Activated T-cell treated with anti-CD3 and anti-CD28 coated beads, Interleukin-2, amount 50 U/mL, for 4 hours (primary cell): ENCODE results near the gene RBL1. TPM values are rescaled to one million over a fixed set of nuclear protein-coding genes. Genes with fewer than 3 reads are reported as not detected.
"Not testable (repeated sequence)": the region's sequence is repeated elsewhere in the genome, so short reads cannot be mapped to it uniquely, and the experiment has no call there.

Experiments
- ATAC-seq, 2 donors: fragments of 200-7000 bp; cut with Tn5 transposase; one replicate each; pipeline ENCODE4 v1.10.0; 2021
- DNase-seq: peaks from one replicate; pipeline ENCODE4 v3.0.0-alpha.2; 2020
- H3K27me3 Mint-ChIP-seq: one replicate; pipeline ENCODE4 v1.8.0; 2021; ENCODE audit warnings: low read depth, mixed read lengths
- H3K36me3 Mint-ChIP-seq: one replicate; pipeline ENCODE4 v1.8.0; 2022; ENCODE audit warnings: mixed read lengths; ENCODE audit not compliant: insufficient read depth
- H3K4me1 Mint-ChIP-seq: one replicate; pipeline ENCODE4 v1.8.0; 2021; ENCODE audit warnings: low read depth, mixed read lengths
- H3K4me3 Mint-ChIP-seq: one replicate; pipeline ENCODE4 v1.8.0; 2021; ENCODE audit warnings: mild to moderate bottlenecking, moderate library complexity, mixed read lengths
- H3K9me3 Mint-ChIP-seq: one replicate; pipeline ENCODE4 v1.8.0; 2021; ENCODE audit warnings: mixed read lengths
- total RNA-seq, 3 donors: library from RNA; stranded (reverse); gene quantifications; one replicate each; pipeline ENCODE4 v1.2.1, GENCODE V29; 2021

The RBL1 gene, protein sequence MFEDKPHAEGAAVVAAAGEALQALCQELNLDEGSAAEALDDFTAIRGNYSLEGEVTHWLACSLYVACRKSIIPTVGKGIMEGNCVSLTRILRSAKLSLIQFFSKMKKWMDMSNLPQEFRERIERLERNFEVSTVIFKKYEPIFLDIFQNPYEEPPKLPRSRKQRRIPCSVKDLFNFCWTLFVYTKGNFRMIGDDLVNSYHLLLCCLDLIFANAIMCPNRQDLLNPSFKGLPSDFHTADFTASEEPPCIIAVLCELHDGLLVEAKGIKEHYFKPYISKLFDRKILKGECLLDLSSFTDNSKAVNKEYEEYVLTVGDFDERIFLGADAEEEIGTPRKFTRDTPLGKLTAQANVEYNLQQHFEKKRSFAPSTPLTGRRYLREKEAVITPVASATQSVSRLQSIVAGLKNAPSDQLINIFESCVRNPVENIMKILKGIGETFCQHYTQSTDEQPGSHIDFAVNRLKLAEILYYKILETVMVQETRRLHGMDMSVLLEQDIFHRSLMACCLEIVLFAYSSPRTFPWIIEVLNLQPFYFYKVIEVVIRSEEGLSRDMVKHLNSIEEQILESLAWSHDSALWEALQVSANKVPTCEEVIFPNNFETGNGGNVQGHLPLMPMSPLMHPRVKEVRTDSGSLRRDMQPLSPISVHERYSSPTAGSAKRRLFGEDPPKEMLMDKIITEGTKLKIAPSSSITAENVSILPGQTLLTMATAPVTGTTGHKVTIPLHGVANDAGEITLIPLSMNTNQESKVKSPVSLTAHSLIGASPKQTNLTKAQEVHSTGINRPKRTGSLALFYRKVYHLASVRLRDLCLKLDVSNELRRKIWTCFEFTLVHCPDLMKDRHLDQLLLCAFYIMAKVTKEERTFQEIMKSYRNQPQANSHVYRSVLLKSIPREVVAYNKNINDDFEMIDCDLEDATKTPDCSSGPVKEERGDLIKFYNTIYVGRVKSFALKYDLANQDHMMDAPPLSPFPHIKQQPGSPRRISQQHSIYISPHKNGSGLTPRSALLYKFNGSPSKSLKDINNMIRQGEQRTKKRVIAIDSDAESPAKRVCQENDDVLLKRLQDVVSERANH
- total RNA-seq = 10 to 100 TPM; 53.9 to 57.2 (median 54.2) TPM

DNA sequence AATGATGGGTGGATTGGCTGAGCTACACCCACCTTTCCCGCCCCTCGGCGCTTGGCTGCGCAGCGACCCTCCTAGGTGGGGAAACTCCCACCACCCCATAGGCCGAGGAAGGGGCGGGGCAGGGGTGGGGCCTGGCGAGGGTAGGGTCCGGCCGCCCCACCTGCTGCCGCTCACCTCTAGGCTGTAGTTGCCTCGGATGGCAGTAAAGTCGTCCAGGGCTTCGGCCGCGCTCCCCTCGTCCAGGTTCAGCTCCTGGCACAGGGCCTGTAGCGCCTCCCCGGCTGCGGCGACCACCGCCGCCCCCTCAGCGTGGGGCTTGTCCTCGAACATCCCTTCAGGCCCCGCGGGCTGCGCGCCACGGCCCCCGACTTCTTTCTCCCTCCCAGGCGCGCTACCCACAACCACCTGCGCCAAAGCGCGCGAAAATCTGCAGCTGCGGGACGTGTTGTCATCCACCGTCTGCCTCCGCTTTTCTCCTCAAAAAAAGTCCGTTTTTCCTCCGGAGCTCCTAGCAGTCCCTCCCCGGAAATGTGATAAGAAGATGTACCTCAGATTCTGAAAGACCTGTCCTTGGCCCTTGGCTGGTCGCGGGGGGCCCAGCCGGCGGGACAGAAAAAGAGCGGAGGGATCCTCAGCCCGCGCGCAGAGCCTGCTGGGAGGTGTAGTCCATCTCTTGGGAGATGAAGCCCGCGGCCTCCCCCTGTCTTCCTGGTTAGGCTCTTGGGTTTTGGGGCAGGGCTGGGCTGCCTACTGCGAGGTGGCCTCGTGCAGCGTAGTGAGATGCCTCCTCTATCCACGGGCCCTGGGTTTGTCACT is at the start of gene RBL1:
RBL1 (minus strand) TSS at position 399 of the 816 bp plus-strand sequence; CDS start at position 330, 69 bp downstream.
- Mint-ChIP-seq H3K4me3 (peak within 1 kb of the TSS; percentile 98), H3K27me3 (no peaks in the 10 kb centered on the region), H3K9me3 (no peaks in the 10 kb centered on the region), H3K36me3 (peaks cover 10% of the 10 kb centered on the region), H3K4me1 (peaks cover 31% of the 10 kb centered on the region)
- DNase-seq (peak; percentile 72), ATAC-seq (peak; percentile 86 to 88)

DNA sequence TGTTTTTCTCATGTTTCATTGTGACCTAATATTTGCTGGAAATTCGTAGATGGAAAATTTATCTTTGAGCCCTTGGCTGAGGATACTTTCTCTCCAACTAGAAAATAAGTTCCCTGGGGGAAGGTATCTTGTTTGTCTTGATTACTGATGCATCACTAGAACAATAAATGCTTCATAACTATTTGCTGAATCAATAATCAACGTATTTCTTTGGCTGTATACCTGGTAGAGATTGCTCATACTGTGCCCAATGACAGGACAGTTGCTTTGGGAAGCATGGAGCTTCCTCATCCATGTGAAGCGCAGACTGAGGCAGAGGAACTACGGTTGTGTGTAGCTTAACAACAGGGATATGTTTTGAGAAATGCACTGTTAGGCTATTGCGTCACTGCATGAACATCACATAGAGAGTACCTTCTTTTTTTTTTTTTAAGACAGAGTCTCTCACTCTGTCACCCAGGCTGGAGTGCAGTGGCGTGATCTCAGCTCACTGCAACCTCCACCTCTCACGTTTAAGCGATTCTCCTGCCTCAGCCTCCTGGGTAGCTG is 49.1 kb upstream of the RBL1 start:
- H3K27me3 Mint-ChIP-seq = no peaks in the 10 kb centered on the region
- H3K4me3 Mint-ChIP-seq = no peak overlapping the region
- DNase-seq (no peak), ATAC-seq (no peak)
- H3K9me3 Mint-ChIP-seq = no peaks in the 10 kb centered on the region
- H3K36me3 Mint-ChIP-seq = no peaks in the 10 kb centered on the region
- no peaks in the 10 kb centered on the region for H3K4me1 Mint-ChIP-seq

DNA sequence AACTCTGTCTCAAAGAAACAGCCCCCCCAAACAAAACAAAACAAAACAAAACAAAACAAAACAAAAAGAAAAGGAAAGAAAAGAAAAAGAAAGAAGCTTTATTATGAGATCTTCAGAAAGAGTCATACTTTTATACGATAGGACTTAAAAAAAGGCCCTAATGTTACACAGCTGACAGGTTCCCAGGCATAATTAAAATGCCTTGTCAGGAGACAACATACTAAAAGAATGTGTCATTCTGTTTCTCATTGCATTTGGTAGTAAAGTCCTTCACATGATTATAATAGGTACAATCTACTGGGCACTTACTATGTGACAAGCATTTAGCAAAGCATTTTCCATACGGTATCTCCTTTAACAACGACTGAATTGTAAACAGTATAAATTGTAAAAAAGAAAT is 46.9 kb upstream of the RBL1 start:
- no peak for ATAC-seq
- H3K27me3 Mint-ChIP-seq = no peaks in the 10 kb centered on the region
- no peaks in the 10 kb centered on the region for H3K9me3 Mint-ChIP-seq
- no peak for DNase-seq
- H3K4me3 Mint-ChIP-seq = no peak overlapping the region
- H3K36me3 Mint-ChIP-seq = no peaks in the 10 kb centered on the region
- H3K4me1 Mint-ChIP-seq = no peaks in the 10 kb centered on the region

DNA sequence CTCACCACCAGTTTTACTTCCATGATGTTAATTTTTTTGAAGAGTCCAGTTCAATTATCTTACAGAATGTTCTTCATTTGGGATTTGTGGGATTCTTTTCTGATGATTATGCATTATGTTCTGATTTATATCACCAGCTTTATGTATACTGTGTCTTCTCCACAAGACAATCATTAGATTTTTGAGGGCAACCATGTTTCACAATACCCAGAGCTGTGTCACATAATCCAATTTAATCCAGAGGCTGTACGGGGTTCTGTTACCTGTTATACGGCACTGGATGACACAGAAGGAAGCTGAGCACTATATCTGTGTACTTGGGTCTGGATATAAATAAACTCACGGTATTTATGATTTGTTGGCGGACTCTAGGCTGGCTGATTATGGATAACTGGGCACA is 41.8 kb upstream of the RBL1 start:
- DNase-seq (no peak), ATAC-seq (no peak)
- H3K27me3 Mint-ChIP-seq = no peaks in the 10 kb centered on the region
- H3K4me1 Mint-ChIP-seq = no peaks in the 10 kb centered on the region
- no peaks in the 10 kb centered on the region for H3K36me3 Mint-ChIP-seq
- H3K9me3 Mint-ChIP-seq = no peaks in the 10 kb centered on the region
- H3K4me3 Mint-ChIP-seq = no peak overlapping the region

DNA sequence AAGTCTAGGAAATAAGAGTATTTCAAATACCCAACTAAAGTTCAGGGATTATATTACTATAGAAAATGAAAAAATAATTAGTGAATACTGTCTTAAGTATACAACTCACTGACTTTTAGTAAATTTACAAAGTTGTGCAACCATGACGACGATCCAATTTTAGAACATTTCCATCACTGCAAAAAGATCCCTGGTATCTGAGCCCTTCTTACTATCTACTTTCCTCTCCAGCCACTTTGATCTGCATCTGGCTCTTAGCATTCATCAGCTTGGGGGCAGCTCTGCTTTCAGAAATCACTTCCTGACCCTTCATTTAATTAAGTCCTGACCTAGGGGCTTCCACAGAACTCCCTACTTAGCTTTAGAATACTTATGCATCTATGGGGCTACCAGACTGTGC is 38.2 kb upstream of the RBL1 start:
- no peak for DNase-seq
- Mint-ChIP-seq H3K9me3 (no peaks in the 10 kb centered on the region), H3K4me1 (no peaks in the 10 kb centered on the region), H3K36me3 (no peaks in the 10 kb centered on the region), H3K27me3 (no peaks in the 10 kb centered on the region), H3K4me3 (no peak overlapping the region)
- ATAC-seq = no peak

DNA sequence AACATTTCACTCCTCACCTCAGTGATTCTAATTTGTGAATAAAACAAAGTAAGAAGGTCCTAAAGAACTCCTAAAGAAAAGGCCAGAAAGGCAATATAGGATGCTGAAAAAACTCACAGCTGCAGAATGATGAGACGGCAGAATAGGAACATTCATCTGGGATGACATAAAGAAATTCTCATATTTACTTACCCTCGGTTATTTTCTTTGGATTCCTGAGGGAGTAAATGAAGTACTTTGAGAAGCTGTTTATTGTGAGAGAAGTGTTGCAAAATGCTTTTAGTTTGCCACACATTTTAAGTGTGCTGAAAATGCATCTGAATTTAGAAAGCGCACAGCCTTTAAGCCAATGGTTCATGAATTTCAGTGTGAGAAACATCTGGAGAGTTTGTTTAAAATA is 35.7 kb upstream of the RBL1 start:
- Mint-ChIP-seq H3K4me3 (no peak overlapping the region), H3K36me3 (no peaks in the 10 kb centered on the region), H3K27me3 (no peaks in the 10 kb centered on the region), H3K9me3 (no peaks in the 10 kb centered on the region), H3K4me1 (no peaks in the 10 kb centered on the region)
- no peak for DNase-seq
- no peak for ATAC-seq

DNA sequence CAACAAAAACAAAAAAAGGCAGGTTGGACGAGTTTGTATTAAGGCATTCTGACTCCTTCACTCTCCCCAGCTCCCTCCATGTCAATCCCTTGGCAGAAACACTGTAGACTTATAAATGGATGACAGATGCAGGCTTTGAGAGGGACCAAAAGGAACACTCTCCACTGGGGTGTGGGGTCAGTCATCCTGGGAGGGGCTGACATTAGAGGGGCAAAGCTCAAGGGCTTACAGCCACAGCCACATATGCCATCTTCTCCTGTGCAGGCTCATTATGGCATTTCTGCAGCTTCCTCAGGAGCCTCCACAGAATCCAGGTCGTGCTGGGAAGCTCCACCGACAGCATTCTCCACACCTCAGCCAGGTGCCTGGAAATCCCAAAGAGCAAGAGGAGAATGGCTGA is 33.0 kb upstream of the RBL1 start:
- H3K9me3 Mint-ChIP-seq = no peaks in the 10 kb centered on the region
- ATAC-seq (no peak), DNase-seq (no peak)
- no peaks in the 10 kb centered on the region for H3K36me3 Mint-ChIP-seq
- no peaks in the 10 kb centered on the region for H3K4me1 Mint-ChIP-seq
- no peaks in the 10 kb centered on the region for H3K27me3 Mint-ChIP-seq
- H3K4me3 Mint-ChIP-seq = no peak overlapping the region

DNA sequence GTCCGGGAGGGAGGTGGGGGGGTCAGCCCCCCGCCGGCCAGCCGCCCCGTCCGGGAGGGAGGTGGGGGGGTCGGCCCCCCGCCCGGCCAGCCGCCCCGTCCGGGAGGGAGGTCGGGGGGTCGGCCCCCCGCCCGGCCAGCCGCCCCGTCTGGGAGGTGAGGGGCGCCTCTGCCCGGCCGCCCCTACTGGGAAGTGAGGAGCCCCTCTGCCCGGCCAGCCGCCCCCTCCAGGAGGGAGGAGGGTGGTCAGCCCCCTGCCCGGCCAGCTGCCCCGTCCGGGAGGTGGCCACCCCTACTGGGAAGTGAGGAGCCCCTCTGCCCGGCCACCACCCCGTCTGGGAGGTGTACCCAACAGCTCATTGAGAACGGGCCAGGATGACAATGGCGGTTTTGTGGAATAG is 30.5 kb upstream of the RBL1 start:
- H3K9me3 Mint-ChIP-seq, H3K27me3 Mint-ChIP-seq, DNase-seq, H3K36me3 Mint-ChIP-seq, ATAC-seq, H3K4me3 Mint-ChIP-seq, H3K4me1 Mint-ChIP-seq: not testable (repeated sequence)

DNA sequence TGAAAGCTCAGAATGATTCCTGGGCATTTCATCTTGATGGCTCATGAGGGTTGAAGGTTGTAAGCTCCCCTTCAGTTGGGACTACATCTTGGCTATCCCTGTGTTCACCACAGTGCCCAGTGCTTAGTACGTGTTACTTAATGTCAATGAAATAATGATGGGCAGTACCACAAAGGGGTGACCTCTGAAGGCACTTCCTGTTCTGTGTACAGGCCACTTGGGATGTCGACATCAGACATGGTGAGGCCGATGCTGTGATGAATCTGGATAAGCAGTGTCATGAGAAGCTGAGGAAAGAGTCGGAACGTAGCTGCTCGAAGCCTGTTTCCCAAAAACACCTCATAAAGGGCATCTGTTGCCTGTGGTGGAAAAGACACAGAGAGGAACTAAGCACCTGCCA is 27.6 kb upstream of the RBL1 start:
- DNase-seq (no peak), ATAC-seq (no peak)
- Mint-ChIP-seq H3K27me3 (no peaks in the 10 kb centered on the region), H3K36me3 (no peaks in the 10 kb centered on the region), H3K9me3 (no peaks in the 10 kb centered on the region), H3K4me1 (no peaks in the 10 kb centered on the region), H3K4me3 (no peak overlapping the region)

DNA sequence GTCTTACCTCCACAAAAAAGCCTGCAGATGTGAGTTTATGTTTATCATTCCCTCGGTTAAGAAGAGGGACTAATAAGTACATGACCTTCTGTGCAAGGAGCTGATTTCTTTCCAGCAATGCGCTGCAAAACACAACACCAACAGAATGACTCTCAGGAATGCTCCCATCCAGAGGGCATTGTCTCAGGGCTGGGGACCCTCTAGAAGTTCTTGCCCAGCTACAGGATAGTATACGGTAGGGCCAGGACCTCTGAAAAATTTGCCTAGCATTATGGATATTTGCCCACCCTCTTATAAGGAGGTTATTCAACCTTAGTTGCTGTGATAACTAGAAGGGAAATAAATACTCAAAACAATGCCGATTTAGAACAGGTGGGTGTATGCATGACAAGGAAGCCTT is 24.7 kb upstream of the RBL1 start:
- Mint-ChIP-seq H3K27me3 (no peaks in the 10 kb centered on the region), H3K36me3 (no peaks in the 10 kb centered on the region), H3K9me3 (no peaks in the 10 kb centered on the region), H3K4me3 (no peak overlapping the region), H3K4me1 (no peaks in the 10 kb centered on the region)
- ATAC-seq = no peak
- DNase-seq = no peak

DNA sequence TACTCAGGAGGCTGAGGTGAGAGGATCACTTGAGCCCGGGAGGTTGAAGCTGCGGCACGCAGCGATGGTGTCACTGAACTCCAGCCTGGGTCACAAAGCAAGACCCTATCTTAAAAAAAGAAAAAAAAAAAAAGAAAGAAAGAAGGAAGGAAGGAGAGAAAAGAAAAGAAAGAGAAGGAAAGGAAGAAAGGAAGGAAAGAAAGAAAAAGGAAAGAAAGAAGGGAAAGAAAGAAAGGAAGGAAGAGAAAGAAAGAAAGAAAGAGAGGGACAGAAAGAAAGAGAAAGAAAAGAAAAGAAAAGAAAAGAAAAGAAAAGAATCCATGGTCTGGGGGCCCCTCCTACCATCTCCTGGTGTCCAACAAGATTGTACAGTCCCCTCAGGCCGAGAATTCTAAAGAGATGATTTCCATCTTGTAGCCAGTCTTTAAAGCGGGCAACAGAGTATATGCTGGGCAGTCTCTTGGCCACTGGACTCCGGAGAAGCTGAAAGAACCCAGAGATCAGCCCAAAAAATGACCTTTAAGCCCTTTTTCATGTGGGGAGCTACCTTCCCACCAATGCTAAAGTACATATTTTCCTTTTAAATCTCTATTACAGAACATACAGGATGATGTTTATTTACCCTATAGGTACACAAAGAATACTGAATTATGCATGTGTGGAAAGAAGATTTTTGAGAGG is 23.7 kb upstream of the RBL1 start:
- ATAC-seq = no peak
- no peaks in the 10 kb centered on the region for H3K36me3 Mint-ChIP-seq

DNA sequence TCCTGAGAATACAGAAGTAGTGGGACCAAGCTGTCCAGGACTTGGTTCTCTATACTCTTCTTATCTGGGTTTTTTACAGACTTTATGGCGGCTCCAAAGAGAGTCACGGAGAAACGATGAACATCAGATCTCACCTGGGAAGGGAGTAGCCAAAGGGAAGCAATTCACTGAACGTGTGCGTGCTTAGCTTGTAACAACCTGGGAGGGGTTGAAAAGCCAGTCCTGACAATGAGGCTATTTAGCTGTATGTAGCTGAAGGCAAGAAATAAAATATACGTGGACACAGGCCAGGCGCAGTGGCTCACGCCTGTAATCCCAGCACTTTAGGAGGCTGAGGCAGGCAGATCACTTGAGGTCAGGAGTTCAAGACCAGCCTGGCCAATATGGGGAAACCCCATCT is 18.2 kb upstream of the RBL1 start:
- no peaks in the 10 kb centered on the region for H3K4me1 Mint-ChIP-seq
- no peak overlapping the region for H3K4me3 Mint-ChIP-seq
- DNase-seq = no peak
- H3K9me3 Mint-ChIP-seq = no peaks in the 10 kb centered on the region
- H3K36me3 Mint-ChIP-seq = no peaks in the 10 kb centered on the region
- no peak for ATAC-seq
- no peaks in the 10 kb centered on the region for H3K27me3 Mint-ChIP-seq

More for the DNA sequence above, 23.7 kb upstream of the RBL1 start:
- no peak for DNase-seq
- Mint-ChIP-seq H3K9me3 (no peaks in the 10 kb centered on the region), H3K4me3 (no peak overlapping the region), H3K27me3 (no peaks in the 10 kb centered on the region), H3K4me1 (no peaks in the 10 kb centered on the region)

DNA sequence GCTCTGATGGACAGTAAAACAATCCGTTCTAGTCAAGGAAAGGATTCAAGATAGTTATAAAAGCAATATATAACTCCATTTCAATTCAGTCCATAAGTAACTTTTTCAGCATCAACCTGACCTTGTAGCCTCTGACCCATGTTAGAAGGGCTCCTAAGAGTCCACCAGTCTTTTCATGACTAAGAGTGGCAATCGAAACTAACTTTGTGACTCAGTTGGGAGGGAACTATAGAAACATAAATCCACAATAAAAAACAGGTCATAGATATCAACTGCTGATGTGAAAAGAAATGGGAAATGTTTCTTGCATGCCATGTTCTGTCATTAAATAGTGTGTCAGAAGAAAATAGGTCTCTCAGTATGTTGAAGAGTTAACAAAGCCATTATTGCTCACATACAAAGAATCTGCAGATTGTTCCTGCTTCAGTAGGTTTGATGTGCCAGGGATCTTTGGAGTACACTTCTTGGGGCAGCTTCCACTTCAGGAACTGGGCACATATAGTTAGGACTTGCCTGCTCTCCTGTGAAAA is 16.2 kb upstream of the RBL1 start:
- DNase-seq (no peak), ATAC-seq (no peak)
- H3K27me3 Mint-ChIP-seq = no peaks in the 10 kb centered on the region
- H3K4me1 Mint-ChIP-seq = no peaks in the 10 kb centered on the region
- H3K9me3 Mint-ChIP-seq = no peaks in the 10 kb centered on the region
- H3K36me3 Mint-ChIP-seq = no peaks in the 10 kb centered on the region
- H3K4me3 Mint-ChIP-seq = no peak overlapping the region
